HL-60/S4 treated with phorbol 12-myristate 13-acetate at 8.2 ng/mL for 4 days and 3 days (cell line): Measurements from ENCODE around the gene FGFBP3.

Experiments used
- in situ Hi-C: fragments of 300-500 bp; cut with MboI; formaldehyde crosslinking; loops from 2 replicates; pipeline ENCODE4 v1.15.0; 2022; ENCODE audit warnings: low sequenced_read_pairs

The FGFBP3 gene

GRCh38 chr10:91909117-91909677, at the start of gene FGFBP3:
Gene FGFBP3, minus strand, starts transcription at chr10:91909486. Its CDS starts 517 bp downstream, at chr10:91908969.
- in situ Hi-C loops, result loop anchor here (25.0 kb wide), 1 partner anchor 522 kb away; no protein-coding TSS in a partner anchor

- in situ Hi-C loops, result no loop called here
These were observed 47.8 kb upstream of the FGFBP3 start for GRCh38 chr10:91957091-91957490.

GRCh38 chr10:91955114-91955513, 45.8 kb upstream of the FGFBP3 start:
- in situ Hi-C loops, result no loop called here

- in situ Hi-C loops, result no loop called here
These were observed 44.4 kb upstream of the FGFBP3 start for GRCh38 chr10:91953600-91954160.

- in situ Hi-C loops, result no loop called here
These were observed 35.8 kb upstream of the FGFBP3 start for GRCh38 chr10:91944880-91945630.

GRCh38 chr10:91941426-91941825, 32.1 kb upstream of the FGFBP3 start:
- in situ Hi-C loops, result no loop called here

GRCh38 chr10:91939653-91940052, 30.4 kb upstream of the FGFBP3 start:
- in situ Hi-C loops, result no loop called here

- in situ Hi-C loops, result no loop called here
These were observed 26.6 kb upstream of the FGFBP3 start for GRCh38 chr10:91935886-91936285.

- in situ Hi-C loops, result no loop called here
These were observed 23.5 kb upstream of the FGFBP3 start for GRCh38 chr10:91932737-91933136.

- in situ Hi-C loops, result no loop called here
These were observed 22.4 kb upstream of the FGFBP3 start for GRCh38 chr10:91931526-91932190.

GRCh38 chr10:91930939-91931338, 21.7 kb upstream of the FGFBP3 start:
- in situ Hi-C loops, result no loop called here

- in situ Hi-C loops, result no loop called here
These were observed 15.7 kb upstream of the FGFBP3 start for GRCh38 chr10:91925022-91925320.

GRCh38 chr10:91924212-91925021, 15.1 kb upstream of the FGFBP3 start:
- in situ Hi-C loops, result loop anchor here (25.0 kb wide), 1 partner anchor 537 kb away; no protein-coding TSS in a partner anchor

- in situ Hi-C loops, result loop anchor here (25.0 kb wide), 1 partner anchor 536 kb away; no protein-coding TSS in a partner anchor
These were observed 14.3 kb upstream of the FGFBP3 start, which contains the start of gene BTAF1 for GRCh38 chr10:91923371-91924211. Gene BTAF1, plus strand, starts transcription at chr10:91923770. Its CDS starts 307 bp downstream, at chr10:91924077.

GRCh38 chr10:91919651-91920050, 10.4 kb upstream of the FGFBP3 start:
- in situ Hi-C loops, result loop anchor here (25.0 kb wide), 1 partner anchor 532 kb away; no protein-coding TSS in a partner anchor

GRCh38 chr10:91910467-91910866, 1.2 kb upstream of the FGFBP3 start:
- in situ Hi-C loops, result loop anchor here (25.0 kb wide), 1 partner anchor 523 kb away; no protein-coding TSS in a partner anchor

- in situ Hi-C loops, result loop anchor here (25.0 kb wide), 1 partner anchor 521 kb away; no protein-coding TSS in a partner anchor
These were observed 759 bp downstream of the FGFBP3 start for GRCh38 chr10:91908337-91909116.

- in situ Hi-C loops, result loop anchor here (25.0 kb wide), 1 partner anchor 521 kb away; no protein-coding TSS in a partner anchor
These were observed 1.4 kb downstream of the FGFBP3 start for GRCh38 chr10:91907914-91908336.
